Activated naive CD4-positive, alpha-beta T cell treated with anti-CD3 and anti-CD28 coated beads, Interleukin-2, amount 50 U/mL, for 72 hours (primary cell): ENCODE results near the gene RCN2. TPM values are rescaled to one million over a fixed set of nuclear protein-coding genes. Genes with fewer than 3 reads are reported as not detected.
"Not testable (repeated sequence)": the region's sequence is repeated elsewhere in the genome, so short reads cannot be mapped to it uniquely, and the experiment has no call there.

Experiments
- ATAC-seq, 2 donors: fragments of 150-1000 bp; cut with Tn5 transposase; 2 replicates each; pipeline ENCODE4 v1.10.0; 2021; ENCODE audit warnings: mild to moderate bottlenecking in 2 of 2, moderate library complexity in 2 of 2
- DNase-seq, 2 donors: peaks; one replicate each; pipeline ENCODE4 v3.0.0; 2021 to 2022; ENCODE audit warnings: low spot score in 2 of 2
- H3K27ac Mint-ChIP-seq, 2 donors: one replicate each; pipeline ENCODE4 v1.8.0; 2022; ENCODE audit warnings: mild to moderate bottlenecking in 2 of 2, mixed read lengths in 2 of 2
- H3K36me3 Mint-ChIP-seq, 2 donors: one replicate each; pipeline ENCODE4 v1.8.0; 2022; ENCODE audit warnings: mixed read lengths in 2 of 2
- H3K9me3 Mint-ChIP-seq, 2 donors: one replicate each; pipeline ENCODE4 v1.8.0; 2022; ENCODE audit warnings: mixed read lengths in 2 of 2
- total RNA-seq, 2 donors: library from RNA; stranded (reverse); gene quantifications; one replicate each; pipeline ENCODE4 v1.2.3, GENCODE V29; 2022

The RCN2 gene
- total RNA-seq, 2 donors from 2014 or later, result 22.2 to 34.7 TPM

DNA sequence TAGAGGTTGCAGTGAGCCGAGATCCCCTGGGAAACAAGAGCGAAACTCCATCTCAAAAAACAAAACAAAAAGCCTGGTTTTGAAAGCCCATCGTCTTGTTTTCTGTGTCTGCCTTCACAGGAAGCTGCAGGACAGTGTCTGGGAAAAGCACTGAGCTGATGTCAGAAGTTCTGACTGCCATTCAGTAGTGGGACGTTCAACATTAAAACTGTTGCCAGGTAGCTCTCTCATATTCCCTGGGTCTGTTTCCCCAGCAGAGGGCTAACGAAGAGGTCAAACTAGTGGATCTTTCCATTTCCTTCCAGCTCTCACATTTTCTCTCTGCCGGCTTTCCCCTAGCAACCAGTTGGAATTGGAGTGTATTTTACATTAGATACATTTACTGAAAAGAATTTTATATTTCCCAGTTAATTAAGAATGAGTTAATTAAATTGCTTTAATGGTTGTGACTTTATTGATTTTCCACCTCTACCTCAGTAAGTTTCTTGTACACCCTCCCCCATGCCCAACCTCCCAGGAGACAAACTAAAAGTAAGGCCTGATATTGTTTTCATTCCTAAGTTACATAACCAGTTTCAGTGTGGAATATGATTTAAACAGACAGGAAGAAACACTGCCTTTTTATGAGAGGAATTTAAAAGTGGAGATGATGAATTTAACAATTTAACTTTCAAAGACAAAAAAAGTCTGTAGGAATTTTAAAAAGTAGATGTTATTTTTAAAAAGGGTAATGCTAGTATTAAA is 29.9 kb downstream of the RCN2 start:
- Mint-ChIP-seq H3K9me3 (no peaks in the 10 kb centered on the region), H3K36me3 (no peaks in the 10 kb centered on the region), H3K27ac (no peak overlapping the region)
- no peak for ATAC-seq
- DNase-seq, result no peak

DNA sequence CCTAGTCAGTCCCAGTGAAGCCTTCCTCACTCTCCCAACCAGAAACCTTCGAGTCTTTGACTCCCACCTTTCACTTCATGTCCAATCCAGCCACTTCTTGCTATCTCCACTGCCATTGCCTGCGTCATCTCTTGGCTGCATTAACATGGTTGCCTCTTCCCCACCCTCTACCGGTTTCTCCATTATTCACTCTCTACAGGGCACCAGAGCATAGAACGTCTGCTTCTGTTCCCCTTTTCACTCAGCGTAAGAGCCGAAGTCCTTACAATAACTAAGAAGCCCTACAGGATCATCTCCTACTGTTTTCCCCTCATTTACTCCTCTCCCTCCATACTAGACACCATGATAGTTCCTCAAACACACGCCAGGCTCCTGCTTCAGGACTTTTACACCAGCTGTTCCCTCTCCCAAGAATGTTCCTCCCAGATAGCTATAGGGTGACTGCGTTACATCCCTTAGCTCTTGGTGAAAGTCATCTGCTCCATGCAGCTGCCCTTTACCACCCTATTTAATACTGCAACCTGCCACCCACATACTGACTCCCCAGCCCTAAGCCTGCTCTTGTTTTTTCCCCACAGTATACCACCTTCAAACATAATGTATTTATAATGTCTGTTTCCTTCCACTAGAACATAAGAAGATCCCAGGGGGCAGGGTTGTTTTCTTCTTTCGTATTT is 30.9 kb downstream of the RCN2 start:
- H3K9me3 Mint-ChIP-seq, result no peaks in the 10 kb centered on the region
- H3K27ac Mint-ChIP-seq, result no peak overlapping the region
- no peak for DNase-seq
- H3K36me3 Mint-ChIP-seq, result no peaks in the 10 kb centered on the region
- ATAC-seq, result no peak

DNA sequence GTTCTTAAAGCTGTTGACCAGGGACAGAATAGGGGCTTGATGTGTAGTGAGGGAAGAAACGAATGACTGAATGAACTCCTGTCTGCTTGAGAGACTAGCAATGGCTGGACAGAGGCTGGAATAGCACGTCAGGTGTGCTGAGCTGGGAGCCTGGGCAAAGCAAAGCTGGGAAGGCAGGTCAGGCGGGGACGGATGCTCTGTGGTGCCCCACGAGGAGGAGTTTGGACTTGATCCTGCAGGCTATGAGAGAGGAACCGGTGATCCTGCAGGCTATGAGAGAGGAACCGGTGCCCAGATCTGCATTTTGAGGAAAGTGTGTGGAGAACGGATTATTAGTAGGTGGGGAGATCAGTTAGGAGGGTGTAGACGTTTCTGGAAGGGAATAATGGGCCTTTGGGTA is 32.0 kb downstream of the RCN2 start:
- no peak for ATAC-seq
- Mint-ChIP-seq H3K36me3 (no peaks in the 10 kb centered on the region), H3K9me3 (no peaks in the 10 kb centered on the region), H3K27ac (no peak overlapping the region)
- no peak for DNase-seq

DNA sequence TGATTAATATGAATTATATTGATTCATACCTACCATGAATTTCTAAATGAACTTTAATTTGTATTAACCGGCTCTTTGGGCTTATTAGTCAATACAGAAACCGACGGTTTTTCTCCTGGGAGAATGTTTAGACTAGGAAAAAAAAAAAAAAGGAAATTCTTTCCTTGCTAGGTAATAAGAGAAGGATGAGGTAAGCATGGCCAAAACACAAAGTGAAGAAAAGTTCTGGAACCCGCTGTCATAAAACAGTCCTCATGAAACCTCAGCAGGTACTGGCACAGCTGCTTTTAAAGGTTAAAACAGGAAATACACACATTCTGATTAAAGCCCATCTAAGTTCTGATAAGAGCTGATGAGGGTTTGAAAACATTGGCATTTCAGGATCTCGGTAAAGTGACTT is 32.6 kb downstream of the RCN2 start:
- no peaks in the 10 kb centered on the region for H3K9me3 Mint-ChIP-seq
- ATAC-seq, result no peak
- no peaks in the 10 kb centered on the region for H3K36me3 Mint-ChIP-seq
- DNase-seq, result no peak
- H3K27ac Mint-ChIP-seq, result no peak overlapping the region

DNA sequence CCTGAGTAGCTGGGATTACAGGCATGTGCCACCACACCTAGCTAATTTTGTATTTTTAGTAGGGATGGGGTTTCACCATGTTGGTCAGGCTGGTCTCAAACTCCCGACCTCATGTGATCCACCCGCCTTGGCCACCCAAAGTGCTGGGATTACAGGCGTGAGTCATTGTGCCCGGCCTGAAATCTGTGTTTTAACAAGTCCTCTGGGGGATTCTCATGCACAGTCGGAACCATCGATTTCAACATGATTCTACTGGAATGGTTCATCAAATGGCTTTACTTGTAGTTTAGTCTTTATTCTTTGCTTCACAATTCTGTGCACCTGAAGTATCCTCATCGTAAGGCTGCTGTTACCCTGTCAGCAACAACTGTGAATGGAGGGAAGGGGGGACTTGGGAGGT is 34.5 kb downstream of the RCN2 start:
- H3K9me3 Mint-ChIP-seq, ATAC-seq, H3K36me3 Mint-ChIP-seq, DNase-seq: not testable (repeated sequence)
- peak overlapping the region in 1 of 2 donors; percentile 38 for H3K27ac Mint-ChIP-seq

DNA sequence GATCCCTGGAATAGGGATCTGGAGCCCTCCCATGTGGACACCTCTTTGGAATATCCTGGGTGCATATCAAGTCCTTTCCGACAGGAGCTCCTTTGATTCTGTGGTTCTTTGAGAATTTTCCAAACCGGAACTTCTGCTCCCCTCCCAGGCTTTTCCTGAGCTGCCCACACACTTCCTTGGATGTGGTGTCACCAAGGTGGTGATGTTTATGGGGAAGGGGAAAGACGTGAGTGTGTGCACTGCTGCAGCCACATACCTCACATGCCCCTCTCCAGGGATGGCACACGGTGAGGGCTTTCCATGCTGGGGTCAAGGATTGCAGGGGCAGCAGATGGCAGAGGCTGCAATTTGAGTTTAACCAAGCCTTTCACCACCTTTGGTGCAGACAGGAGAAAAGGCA is 35.5 kb downstream of the RCN2 start:
- Mint-ChIP-seq H3K9me3 (no peaks in the 10 kb centered on the region), H3K36me3 (no peaks in the 10 kb centered on the region), H3K27ac (no peak overlapping the region)
- ATAC-seq (no peak), DNase-seq (no peak)

DNA sequence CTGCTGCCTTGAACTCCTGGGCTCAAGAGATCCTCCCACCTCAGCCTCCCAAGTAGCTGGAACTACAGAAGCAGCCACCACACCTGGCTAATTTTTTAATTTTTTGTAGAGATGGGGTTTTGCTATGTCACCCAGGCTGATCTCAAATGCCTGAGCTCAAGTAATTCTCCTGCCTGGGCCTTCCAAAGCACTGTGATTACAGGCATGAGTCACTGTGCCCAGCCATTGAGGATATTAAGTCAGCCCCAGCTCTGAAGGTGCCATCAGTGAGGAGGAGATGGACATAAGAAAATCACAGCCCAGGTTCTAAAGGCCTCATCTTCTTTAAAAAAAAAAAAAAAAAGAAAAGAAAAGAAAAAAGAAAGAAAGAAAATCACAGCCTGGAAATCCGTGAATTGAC is 36.8 kb downstream of the RCN2 start:
- no peaks in the 10 kb centered on the region for H3K36me3 Mint-ChIP-seq
- no peak overlapping the region for H3K27ac Mint-ChIP-seq
- ATAC-seq (no peak), DNase-seq (no peak)
- H3K9me3 Mint-ChIP-seq, result no peaks in the 10 kb centered on the region

DNA sequence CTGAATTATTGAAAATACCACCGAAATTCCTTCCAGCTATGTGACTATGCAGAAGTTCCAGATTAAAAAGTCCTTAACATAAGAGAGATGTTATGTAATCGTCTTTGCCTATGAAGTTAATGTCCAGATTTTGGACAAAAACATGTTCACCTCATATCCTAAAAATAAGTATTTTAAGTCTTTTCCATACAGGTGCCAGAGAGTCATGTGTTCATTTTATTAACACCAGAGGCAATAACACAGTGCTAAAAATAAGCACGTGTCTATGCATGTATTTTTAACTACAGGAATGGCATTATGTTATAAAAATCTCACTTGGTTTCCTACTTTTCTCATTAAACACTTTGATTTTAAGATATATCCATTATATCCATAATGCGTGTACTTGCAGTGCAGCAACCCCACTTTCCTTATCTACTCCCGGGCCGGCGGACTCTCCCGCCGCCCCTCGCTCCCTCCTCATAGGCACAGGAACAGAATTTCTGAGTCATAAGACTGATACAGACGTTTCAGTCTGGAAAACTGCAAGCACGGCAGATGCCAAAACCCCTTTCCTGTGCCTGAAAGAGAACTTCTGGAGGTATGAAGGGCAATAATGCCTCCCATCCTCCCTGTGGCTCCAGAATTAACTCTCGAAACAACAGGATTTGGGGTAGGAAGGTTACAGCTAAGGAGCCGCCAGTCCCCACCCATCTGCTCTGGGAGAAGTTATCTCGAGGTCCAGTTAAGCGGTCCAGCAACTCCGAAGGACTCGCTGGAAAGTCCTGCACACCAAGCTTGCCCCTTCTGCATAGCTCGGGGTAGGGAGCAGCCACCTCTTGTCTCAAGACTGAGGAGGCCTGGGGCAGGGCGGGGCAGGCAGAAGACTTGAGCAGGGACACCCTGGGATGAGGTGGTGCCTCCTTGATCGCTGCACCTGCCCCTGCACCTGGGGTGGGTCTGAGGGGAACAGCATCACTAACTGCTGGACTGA is 41.1 kb downstream of the RCN2 start:
- ATAC-seq (peak; percentile 5 to 39), DNase-seq (no peak)
- H3K36me3 Mint-ChIP-seq, result no peaks in the 10 kb centered on the region
- H3K27ac Mint-ChIP-seq, result no peak overlapping the region
- H3K9me3 Mint-ChIP-seq, result peaks cover 0 to 1% of the 10 kb centered on the region in 2 donors

DNA sequence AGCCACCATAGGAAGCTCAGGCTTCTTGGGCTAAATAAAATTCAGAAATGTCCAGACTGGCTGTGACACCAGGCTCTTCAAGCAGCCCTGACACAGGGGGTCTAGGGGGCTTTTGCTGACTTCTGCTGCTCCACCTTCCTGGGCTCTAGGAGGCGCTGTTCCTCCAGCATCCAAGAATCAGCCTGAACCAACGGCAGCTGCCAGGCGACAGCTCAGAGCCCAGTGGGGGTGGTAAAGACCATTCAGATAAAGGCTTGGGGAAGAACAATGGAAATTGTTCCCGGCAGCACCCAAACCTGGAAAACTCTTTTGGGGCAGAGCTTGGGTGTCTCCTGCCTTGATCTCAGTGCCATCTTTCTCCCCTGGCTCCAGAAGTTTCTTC is 41.8 kb downstream of the RCN2 start:
- H3K27ac Mint-ChIP-seq, result no peak overlapping the region
- H3K9me3 Mint-ChIP-seq, result peaks cover 2 to 5% of the 10 kb centered on the region in 2 donors

DNA sequence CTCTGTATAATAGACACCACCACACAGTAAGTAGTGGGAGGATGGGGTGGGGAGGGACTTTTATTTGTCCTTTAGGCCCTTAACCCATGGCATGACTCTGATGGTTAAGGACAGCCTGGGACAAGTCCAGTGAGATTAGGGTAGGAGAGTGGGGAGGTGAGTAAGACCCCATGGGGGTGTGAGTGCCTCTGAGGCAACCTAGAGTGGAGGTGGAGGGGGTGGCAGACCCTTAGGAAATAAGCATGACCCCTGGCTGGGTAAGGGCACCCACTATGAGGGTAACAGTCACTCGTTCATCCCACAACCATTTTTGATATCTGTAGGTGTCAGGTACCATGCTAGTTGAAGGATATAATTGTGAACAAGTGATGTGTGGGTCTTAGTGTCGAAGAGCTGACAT is 42.4 kb downstream of the RCN2 start:
- Mint-ChIP-seq H3K27ac (no peak overlapping the region), H3K36me3 (no peaks in the 10 kb centered on the region), H3K9me3 (peaks cover 3 to 5% of the 10 kb centered on the region in 2 donors)
- no peak for ATAC-seq
- no peak for DNase-seq

More for the DNA sequence above, 41.8 kb downstream of the RCN2 start:
- H3K36me3 Mint-ChIP-seq, result no peaks in the 10 kb centered on the region
- peak in 1 of 2 donors; percentile 75 for DNase-seq
- peak; percentile 60 to 79 for ATAC-seq

DNA sequence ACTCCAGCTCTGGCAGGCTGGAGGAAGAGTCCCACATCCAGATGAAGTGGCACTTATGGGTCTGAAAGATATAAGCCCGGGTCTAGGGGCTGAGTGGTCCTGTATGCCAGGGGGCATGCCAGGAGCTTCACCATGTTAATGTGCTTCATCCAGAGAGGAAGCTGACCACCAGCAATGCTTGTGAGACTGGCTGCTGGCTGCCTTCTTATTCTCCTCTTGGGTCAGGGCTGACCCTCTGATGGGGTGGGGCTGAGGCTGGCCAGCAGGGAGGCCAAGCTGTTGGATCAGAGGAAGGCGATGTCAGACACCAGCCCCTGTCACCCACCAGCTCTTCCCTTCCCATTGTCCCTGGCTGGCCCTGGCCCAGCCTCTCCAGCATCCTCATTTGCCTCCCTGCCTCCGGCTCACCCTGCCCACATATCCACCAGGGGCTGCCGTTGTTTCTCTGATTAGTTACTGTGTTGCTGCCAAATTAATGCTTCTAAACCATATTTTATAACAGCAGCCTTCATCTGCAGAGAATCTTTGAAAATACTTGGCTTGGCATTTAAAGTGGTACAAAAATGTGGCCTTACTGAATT is 43.0 kb downstream of the RCN2 start:
- ATAC-seq (no peak), DNase-seq (no peak)
- peaks cover 0 to 1% of the 10 kb centered on the region in 2 donors for H3K36me3 Mint-ChIP-seq
- peaks cover 3 to 6% of the 10 kb centered on the region in 2 donors for H3K9me3 Mint-ChIP-seq
- H3K27ac Mint-ChIP-seq, result no peak overlapping the region

DNA sequence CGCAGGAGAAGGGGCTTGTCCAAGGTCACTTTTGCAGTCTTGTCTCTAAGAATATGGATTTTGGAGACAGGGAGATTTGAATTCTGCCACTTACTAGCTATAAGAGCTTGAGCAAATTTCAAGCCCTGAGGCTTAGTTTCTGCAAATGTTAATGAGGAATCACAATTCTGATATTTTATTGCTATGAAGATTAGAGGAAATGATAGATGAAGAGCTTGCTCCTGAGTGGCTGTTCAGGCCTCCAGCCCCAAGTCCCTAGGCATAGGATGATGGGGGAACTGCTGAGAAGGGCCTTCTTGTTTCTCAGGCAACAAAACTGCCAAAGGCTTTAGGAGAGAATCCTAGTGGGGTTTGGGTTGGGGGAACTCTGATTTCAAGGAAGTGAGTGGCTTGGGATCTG is 44.6 kb downstream of the RCN2 start:
- Mint-ChIP-seq H3K27ac (no peak overlapping the region), H3K36me3 (peaks cover 0 to 6% of the 10 kb centered on the region in 2 donors), H3K9me3 (peaks cover 3 to 10% of the 10 kb centered on the region in 2 donors)
- DNase-seq (no peak), ATAC-seq (no peak)

DNA sequence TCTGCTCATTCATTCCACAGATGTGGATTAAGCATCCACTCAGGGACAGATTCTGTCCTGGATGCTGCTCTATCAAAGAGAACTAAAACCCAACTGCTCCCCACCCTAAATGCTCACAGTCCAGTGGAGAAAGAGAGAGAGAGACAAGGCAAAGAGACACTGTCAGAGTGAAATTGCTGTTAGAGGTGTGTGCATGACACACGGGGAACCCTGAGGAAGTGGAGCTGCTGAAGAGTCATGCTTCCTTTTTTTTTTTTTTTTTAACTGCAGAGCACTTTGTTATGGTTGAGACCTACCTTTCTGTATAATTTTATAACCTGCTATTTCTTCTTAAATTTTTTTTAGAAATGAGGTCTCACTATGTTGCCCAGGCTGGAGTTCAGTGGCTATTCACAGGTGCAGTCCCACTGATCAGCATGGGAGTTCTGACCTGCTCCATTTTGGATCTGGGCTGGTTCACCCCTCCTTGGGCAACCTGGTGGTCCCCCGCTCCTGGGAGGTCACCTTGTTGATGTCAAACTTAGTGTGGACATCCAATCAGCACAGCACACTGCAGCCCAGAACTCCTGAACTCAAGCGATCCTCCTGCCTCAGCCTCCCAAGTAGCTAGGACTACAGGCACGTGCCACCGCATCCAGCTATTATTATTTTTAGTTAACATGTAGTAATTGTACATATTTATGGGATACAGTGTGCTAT is 45.2 kb downstream of the RCN2 start:
- Mint-ChIP-seq H3K9me3 (peaks cover 3 to 10% of the 10 kb centered on the region in 2 donors), H3K27ac (no peak overlapping the region), H3K36me3 (peaks cover 0 to 6% of the 10 kb centered on the region in 2 donors)
- ATAC-seq (peak; percentile 88 to 96), DNase-seq (no peak)

DNA sequence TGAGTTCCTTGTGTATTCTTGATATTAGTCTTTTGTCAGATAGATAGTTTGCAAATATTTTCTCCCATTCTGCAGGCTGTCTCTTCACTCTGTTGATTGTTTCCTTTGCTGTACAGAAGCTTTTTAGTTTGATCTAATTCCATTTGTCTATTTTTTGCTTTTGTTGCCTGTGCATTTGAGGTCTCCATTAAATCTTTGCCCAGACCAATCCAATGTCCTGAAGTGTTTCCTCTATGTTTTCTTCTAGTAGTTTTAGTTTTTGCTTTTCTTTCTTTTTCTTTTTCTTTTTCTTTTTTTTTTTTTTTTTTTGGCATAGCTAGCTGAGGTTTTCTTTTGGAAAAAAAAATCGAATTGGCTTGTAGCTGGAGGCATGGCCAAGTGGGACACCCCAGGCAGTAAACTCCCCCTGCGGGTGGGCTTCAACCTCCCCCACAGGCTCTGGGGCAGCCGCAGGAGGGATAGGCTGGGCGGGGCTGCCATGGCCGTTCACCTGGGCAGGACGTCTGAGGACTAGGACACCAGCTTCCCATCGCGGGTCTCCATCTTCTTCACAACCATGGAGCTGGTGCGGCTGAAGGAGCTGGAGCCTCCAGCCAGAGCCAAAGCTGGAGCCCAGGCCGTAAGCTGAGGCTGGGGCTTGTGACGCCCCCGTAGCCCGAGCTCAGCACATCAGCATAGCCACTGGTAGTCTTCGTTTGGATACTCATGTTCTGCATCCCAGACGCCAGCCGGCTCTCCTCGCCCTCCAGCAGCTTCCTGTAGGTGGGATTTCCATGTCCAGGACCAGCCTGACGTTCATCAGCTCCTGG is 47.2 kb downstream of the RCN2 start:
- ATAC-seq (no peak), DNase-seq (no peak)
- peaks cover 3 to 10% of the 10 kb centered on the region in 2 donors for H3K9me3 Mint-ChIP-seq
- H3K36me3 Mint-ChIP-seq, result peaks cover 0 to 6% of the 10 kb centered on the region in 2 donors
- no peak overlapping the region for H3K27ac Mint-ChIP-seq

DNA sequence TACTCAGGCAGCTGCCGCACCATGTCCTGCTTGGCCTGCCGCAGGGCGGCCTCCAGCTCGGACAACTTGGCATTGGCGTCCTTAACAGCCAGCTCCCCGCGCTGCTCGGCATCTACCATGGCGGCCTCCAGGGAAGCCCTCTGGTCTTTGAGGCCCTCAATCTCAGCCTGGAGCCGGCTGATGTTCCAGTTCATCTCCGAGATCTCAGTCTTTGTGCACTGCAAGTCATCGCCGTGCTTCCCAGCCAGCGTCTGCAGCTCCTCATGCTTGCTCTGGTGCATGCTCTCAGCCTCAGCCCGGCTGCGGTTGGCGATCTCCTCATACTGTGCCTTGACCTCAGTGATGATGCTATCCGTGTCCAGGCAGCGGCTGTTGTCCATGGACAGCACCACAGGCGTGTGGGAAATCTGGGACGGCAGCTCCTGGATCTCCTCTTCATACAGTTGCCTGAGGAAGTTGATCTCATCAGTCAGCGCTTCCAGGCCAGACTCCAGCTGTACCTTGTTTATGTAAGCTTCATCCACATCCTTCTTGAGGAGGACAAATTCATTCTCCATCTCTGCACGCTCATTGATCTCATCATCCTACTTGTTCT is 47.9 kb downstream of the RCN2 start:
- ATAC-seq (no peak), DNase-seq (no peak)
- Mint-ChIP-seq H3K27ac (no peak overlapping the region), H3K9me3 (peaks cover 3 to 10% of the 10 kb centered on the region in 2 donors), H3K36me3 (peaks cover 0 to 6% of the 10 kb centered on the region in 2 donors)
